Suprapubic skin (tissue), 3 donors: ENCODE data around the gene C5orf22.

ENCODE experiments used
- CTCF ChIP-seq, 2 donors: fragments of 200-600 bp in 1 of 2; fragments of 450-650 bp in 1 of 2; sonication (generic) in 1 of 2; IDR thresholded peaks; one replicate each; pipeline ENCODE4 v1.5.1; 2016 to 2019; ENCODE audit warnings: antibody characterized with exemption in 2 of 2, mild to moderate bottlenecking in 1 of 2, moderate library complexity in 1 of 2
- POLR2A ChIP-seq, 2 donors: fragments of 450-650 bp; IDR thresholded peaks; one replicate each; pipeline ENCODE4 v1.6.1; 2017; ENCODE audit warnings: antibody characterized with exemption in 2 of 2, mild to moderate bottlenecking in 2 of 2, moderate library complexity in 2 of 2

GRCh38 chr5:31504529-31504928 lies 27.6 kb upstream of the C5orf22 start:
- no peak for TF ChIP-seq CTCF (IDR thresholded peaks at IDR 0.05)
- no peak for TF ChIP-seq POLR2A (IDR thresholded peaks at IDR 0.05)
